Esophagus mucosa (tissue), 1 donor: ENCODE results near the gene ABHD17B. TPM values are rescaled to one million over a fixed set of nuclear protein-coding genes. Genes with fewer than 3 reads are reported as not detected.

ENCODE experiments used
- ATAC-seq: fragments of 200-7000 bp; cut with Tn5 transposase; one replicate; pipeline ENCODE4 v1.9.1; 2020
- total RNA-seq: library from RNA; stranded (reverse); gene quantifications from one replicate; pipeline ENCODE4 v1.2.4, GENCODE V29; 2023
- donor health status: DM: yes; HTN: yes; CAD: no.

The ABHD17B gene
- total RNA-seq, 1 donor from 2014 or later = 13.4 TPM

GRCh38 chr9:71816916-71817451 lies 94.0 kb downstream of the ABHD17B start:
- no peak for ATAC-seq

Other genes starting within 250 kb of the ABHD17B start
- 10.1 TPM for gene CEMIP2, start 142.7 kb downstream of the ABHD17B start, total RNA-seq
- gene C9orf85, start 446 bp upstream of the ABHD17B start, total RNA-seq = 10.6 TPM
- not detected for gene C9orf57, start 149.4 kb upstream of the ABHD17B start, total RNA-seq
- gene GDA, start 238.2 kb upstream of the ABHD17B start, total RNA-seq = 0.52 TPM